Common myeloid progenitor, CD34-positive (primary cell): ENCODE results near the gene SURF2.
"Not testable (repeated sequence)": the region's sequence is repeated elsewhere in the genome, so short reads cannot be mapped to it uniquely, and the experiment has no call there.

ENCODE experiments used
- CTCF ChIA-PET: fragments of 350-600 bp; sonication (Branson Sonifier 250); formaldehyde crosslinking; loops from one replicate; lab custom pipeline; 2021; ENCODE audit warnings: antibody characterized with exemption; lab: Charles Lee
- POLR2A ChIA-PET: fragments of 350-600 bp; sonication (Branson Sonifier 250); formaldehyde crosslinking; loops from one replicate; lab custom pipeline; 2021; ENCODE audit warnings: antibody characterized with exemption; lab: Charles Lee
- DNase-seq, 3 donors: peaks; one replicate each; pipeline versions ENCODE4 v3.0.0 to v3.0.0-alpha.2; 2013
- H3K27ac ChIP-seq, 2 experiments: 1 replicate in 1 of 2; 2 replicates in 1 of 2; pipeline ENCODE4 v1.7.0; 2013; ENCODE audit warnings: inconsistent platforms in 2 of 2, low read length in 2 of 2, mild to moderate bottlenecking in 2 of 2, low read depth in 1 of 2, moderate library complexity in 1 of 2; ENCODE audit not compliant: severe bottlenecking in 2 of 2, insufficient read depth in 1 of 2, poor library complexity in 1 of 2
- H3K27me3 ChIP-seq, 5 experiments: replicated peaks in 2 of 5; 1 replicate in 3 of 5; 2 replicates in 2 of 5; pipeline versions ENCODE4 v1.6.1 to v1.7.0; 2013; ENCODE audit warnings: low read length in 4 of 5, mild to moderate bottlenecking in 2 of 5, moderate library complexity in 2 of 5, inconsistent platforms in 1 of 5; ENCODE audit not compliant: insufficient read depth in 5 of 5, control insufficient read depth in 4 of 5
- H3K36me3 ChIP-seq, 4 experiments: 1 replicate in 2 of 4; 2 replicates in 2 of 4; pipeline versions ENCODE4 v1.6.1 to v1.7.0; 2013; ENCODE audit warnings: low read length in 3 of 4, control low read depth in 1 of 4, mild to moderate bottlenecking in 1 of 4; ENCODE audit not compliant: control insufficient read depth in 4 of 4, insufficient read depth in 4 of 4
- H3K4me1 ChIP-seq, 4 experiments: 1 replicate in 3 of 4; 2 replicates in 1 of 4; pipeline versions ENCODE4 v1.6.1 to v1.7.1; 2013; ENCODE audit warnings: low read length in 3 of 4, mild to moderate bottlenecking in 3 of 4, control low read depth in 1 of 4, inconsistent platforms in 1 of 4, moderate library complexity in 1 of 4; ENCODE audit not compliant: control insufficient read depth in 4 of 4, insufficient read depth in 4 of 4; ENCODE audit errors: control extremely low read depth in 1 of 4
- H3K4me3 ChIP-seq, 7 experiments: 1 replicate in 4 of 7; 2 replicates in 3 of 7; pipeline versions ENCODE4 v1.5.1 to v1.7.0; 2013; ENCODE audit warnings: mild to moderate bottlenecking in 7 of 7, low read length in 6 of 7, moderate library complexity in 6 of 7, inconsistent platforms in 2 of 7, low read depth in 2 of 7, control low read depth in 1 of 7; ENCODE audit not compliant: insufficient read depth in 4 of 7, control insufficient read depth in 1 of 7; ENCODE audit errors: extremely low read depth in 1 of 7
- H3K9me3 ChIP-seq, 5 experiments: 1 replicate in 4 of 5; 2 replicates in 1 of 5; pipeline versions ENCODE4 v1.6.1 to v1.7.1; 2013; ENCODE audit warnings: low read length in 4 of 5, mild to moderate bottlenecking in 2 of 5, inconsistent platforms in 1 of 5, low read depth in 1 of 5, moderate library complexity in 1 of 5; ENCODE audit not compliant: control insufficient read depth in 4 of 5, insufficient read depth in 2 of 5; ENCODE audit errors: control extremely low read depth in 1 of 5
- WGBS: methylation state at CpG from one replicate; pipeline ENCODE4 v1.1.5; 2013; ENCODE audit not compliant: insufficient coverage; 5-methylcytosine and 5-hydroxymethylcytosine counted together

Gene SURF2

GRCh38 chr9:133391449-133391848 is 35.1 kb downstream of the SURF2 start:
- H3K36me3 ChIP-seq, H3K27ac ChIP-seq, H3K9me3 ChIP-seq, CTCF ChIA-PET, POLR2A ChIA-PET, H3K4me1 ChIP-seq, H3K4me3 ChIP-seq, DNase-seq, H3K27me3 ChIP-seq: not testable (repeated sequence)
- WGBS = no CpG with 5 or more reads among the region's 4 CpGs

DNA sequence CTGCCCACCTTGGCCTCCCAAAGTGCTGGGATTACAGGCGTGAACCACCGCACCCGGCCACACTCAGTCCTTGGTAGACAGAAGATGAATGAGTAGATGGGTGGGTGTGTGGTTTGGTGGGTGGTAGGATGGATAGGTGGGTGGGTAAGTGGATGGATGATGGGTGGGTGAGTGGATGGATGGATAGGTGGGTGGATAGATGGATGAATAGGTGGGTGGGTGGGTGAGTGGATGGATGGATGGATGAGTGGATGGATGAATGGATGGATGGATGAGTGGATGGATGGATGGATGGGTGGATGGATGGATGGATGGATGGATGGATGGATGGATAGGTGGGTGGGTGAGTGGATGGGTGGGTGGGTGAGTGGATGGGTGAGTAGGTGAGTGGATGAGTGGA is 36.0 kb downstream of the SURF2 start:
- H3K4me1 ChIP-seq, H3K27me3 ChIP-seq, H3K4me3 ChIP-seq, DNase-seq, H3K27ac ChIP-seq, H3K9me3 ChIP-seq, POLR2A ChIA-PET, H3K36me3 ChIP-seq, CTCF ChIA-PET: not testable (repeated sequence)
- WGBS = no CpG with 5 or more reads among the region's 3 CpGs

DNA sequence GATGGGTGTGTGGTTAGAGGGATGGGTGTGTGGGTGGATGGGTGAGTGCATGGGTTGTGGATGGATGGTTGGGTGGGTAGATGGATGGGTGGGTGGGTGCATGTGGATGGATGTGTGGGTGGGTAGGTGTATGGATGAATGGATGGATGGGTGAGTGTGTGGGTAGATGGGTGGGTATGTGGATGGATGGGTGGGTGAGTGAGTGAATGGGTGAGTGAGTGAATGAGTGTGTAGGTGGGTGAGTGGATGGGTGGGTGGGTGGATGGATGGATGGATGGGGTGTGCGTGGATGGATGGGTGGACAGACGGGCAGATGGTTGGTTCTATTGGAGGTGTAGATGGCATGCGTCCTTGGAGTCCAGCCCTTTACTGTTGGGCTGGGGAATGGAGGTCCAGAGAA is 37.0 kb downstream of the SURF2 start:
- no peak for DNase-seq
- POLR2A ChIA-PET = no interaction called here
- Histone ChIP-seq H3K27me3 (no peaks in the 10 kb centered on the region), H3K36me3 (no peaks in the 10 kb centered on the region), H3K9me3 (no peaks in the 10 kb centered on the region), H3K27ac (no peak overlapping the region), H3K4me3 (no peak overlapping the region), H3K4me1 (peaks cover 0 to 4% (median 0%) of the 10 kb centered on the region in 4 experiments)
- CTCF ChIA-PET = interaction anchor here (0.6 kb wide), 1 partner anchor 9 kb away, joined by 3 read pairs; no protein-coding TSS in a partner anchor
- WGBS = 100% methylated on average over 3 of the region's 3 CpGs

GRCh38 chr9:133394687-133395271 is 38.4 kb downstream of the SURF2 start:
- H3K4me1 ChIP-seq = peaks cover 0 to 4% (median 0%) of the 10 kb centered on the region in 4 experiments
- no peaks in the 10 kb centered on the region for H3K27me3 ChIP-seq
- no peak overlapping the region for H3K27ac ChIP-seq
- no peaks in the 10 kb centered on the region for H3K9me3 ChIP-seq
- POLR2A ChIA-PET = no interaction called here
- 63% methylated on average over 3 of the region's 8 CpGs for WGBS
- DNase-seq = no peak
- H3K4me3 ChIP-seq = no peak overlapping the region
- H3K36me3 ChIP-seq = no peaks in the 10 kb centered on the region
- CTCF ChIA-PET = interaction anchor here (1.3 kb wide), 1 partner anchor 37 kb away, joined by 3 read pairs; no protein-coding TSS in a partner anchor

GRCh38 chr9:133396952-133397351 is 40.6 kb downstream of the SURF2 start:
- Histone ChIP-seq H3K36me3 (peaks cover 0 to 5% (median under 1%) of the 10 kb centered on the region in 4 experiments), H3K4me3 (no peak overlapping the region), H3K9me3 (no peaks in the 10 kb centered on the region), H3K27ac (no peak overlapping the region), H3K4me1 (peaks cover 0 to 4% (median 0%) of the 10 kb centered on the region in 4 experiments), H3K27me3 (no peaks in the 10 kb centered on the region)
- WGBS = 48% methylated on average over 13 of the region's 14 CpGs
- ChIA-PET CTCF (interaction anchor here (1.3 to 2.0 kb wide), 4 partner anchors 9 to 92 kb away, joined by 3 to 6 read pairs (median 4); no protein-coding TSS in a partner anchor), POLR2A (no interaction called here)
- no peak for DNase-seq

GRCh38 chr9:133397370-133397769 is 41.0 kb downstream of the SURF2 start:
- peaks cover 0 to 5% (median 4%) of the 10 kb centered on the region in 4 experiments for H3K36me3 ChIP-seq
- CTCF ChIA-PET = interaction anchor here (0.6 to 2.0 kb wide), 5 partner anchors 10 to 112 kb away, joined by 3 to 6 read pairs (median 4); no protein-coding TSS in a partner anchor
- H3K27me3 ChIP-seq = no peaks in the 10 kb centered on the region
- POLR2A ChIA-PET = no interaction called here
- H3K4me3 ChIP-seq = no peak overlapping the region
- no peak for DNase-seq
- 87% methylated on average over 5 of the region's 6 CpGs for WGBS
- H3K27ac ChIP-seq = no peak overlapping the region
- no peaks in the 10 kb centered on the region for H3K9me3 ChIP-seq
- peaks cover 0 to 4% (median 0%) of the 10 kb centered on the region in 4 experiments for H3K4me1 ChIP-seq

DNA sequence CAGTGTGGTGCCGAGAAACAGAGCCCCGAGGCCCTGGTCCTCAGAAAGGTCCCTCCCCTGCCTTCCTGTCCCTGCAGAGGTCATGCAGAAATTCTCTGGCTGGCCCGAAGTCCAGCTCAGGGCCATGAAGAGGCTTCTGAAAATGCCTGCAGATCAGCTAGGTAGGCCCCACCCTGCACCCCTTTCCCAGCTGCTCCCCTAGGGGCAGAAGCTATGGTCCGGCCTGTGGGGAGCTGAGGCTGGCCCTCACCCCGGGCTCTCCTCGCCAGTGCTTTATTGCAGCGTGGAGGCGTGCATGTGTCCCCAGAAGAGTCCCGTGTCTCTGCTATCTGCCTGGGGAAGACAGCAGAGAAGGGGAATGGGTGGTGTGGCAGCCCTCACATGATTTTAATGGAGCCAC is 41.5 kb downstream of the SURF2 start:
- H3K27me3 ChIP-seq = no peaks in the 10 kb centered on the region
- no peaks in the 10 kb centered on the region for H3K9me3 ChIP-seq
- no peak overlapping the region for H3K27ac ChIP-seq
- peaks cover 0 to 10% (median 6%) of the 10 kb centered on the region in 4 experiments for H3K36me3 ChIP-seq
- no peak overlapping the region for H3K4me3 ChIP-seq
- WGBS = 77% methylated on average over 8 of the region's 9 CpGs
- POLR2A ChIA-PET = no interaction called here
- H3K4me1 ChIP-seq = peaks cover 0 to 4% (median 0%) of the 10 kb centered on the region in 4 experiments
- DNase-seq = no peak
- CTCF ChIA-PET = interaction anchor here (0.6 to 2.0 kb wide), 6 partner anchors 10 to 112 kb away, joined by 3 to 6 read pairs (median 4); no protein-coding TSS in a partner anchor
